GM19193 (cell line): ENCODE results near the gene CD99.
A peak's percentile ranks its signal among the peaks of the same experiment; 100 is the strongest.

Experiments used
- POLR2A ChIP-seq: IDR thresholded peaks from 4 replicates; pipeline ENCODE4 v1.6.1; 2011; ENCODE audit not compliant: insufficient read depth, insufficient read length; ENCODE audit errors: extremely low read depth

Gene CD99

DNA sequence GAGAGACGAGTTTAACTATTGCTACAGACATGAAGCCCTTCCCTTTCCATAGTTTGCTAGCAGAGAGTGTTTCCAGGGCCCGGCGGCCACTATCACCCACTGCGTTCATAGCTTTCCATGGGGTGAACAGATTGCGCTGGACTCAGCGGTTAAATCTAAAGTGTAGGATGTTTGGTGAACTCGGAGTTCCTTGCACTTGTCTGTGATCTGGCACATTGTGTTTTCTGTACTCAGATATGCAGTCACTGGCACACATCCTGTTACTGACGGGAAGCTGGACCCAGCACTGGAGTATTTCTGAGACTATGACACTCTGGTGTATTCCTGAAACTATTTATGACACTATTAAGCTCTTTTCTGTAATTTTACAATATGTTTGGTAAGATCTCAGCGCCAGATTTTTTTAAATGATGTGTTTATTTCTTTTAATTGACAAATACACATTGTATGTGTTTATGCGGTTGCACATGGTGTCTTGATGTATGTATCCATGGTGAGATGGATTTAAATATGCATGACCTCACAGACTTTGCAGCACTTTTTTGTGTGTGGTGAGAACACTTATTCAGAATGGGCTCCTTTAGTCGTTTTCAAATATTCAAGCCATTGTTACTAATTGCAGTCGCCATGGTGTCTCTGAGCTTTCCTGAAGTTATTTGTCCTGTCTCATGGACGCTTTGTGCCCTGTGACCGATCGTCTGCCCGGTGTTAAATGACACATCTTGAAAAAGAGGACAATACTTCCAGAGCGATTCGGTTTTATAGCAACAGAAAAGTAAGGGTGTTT, 14.1 kb downstream of the CD99 start:
- TF ChIP-seq POLR2A = no peak

DNA sequence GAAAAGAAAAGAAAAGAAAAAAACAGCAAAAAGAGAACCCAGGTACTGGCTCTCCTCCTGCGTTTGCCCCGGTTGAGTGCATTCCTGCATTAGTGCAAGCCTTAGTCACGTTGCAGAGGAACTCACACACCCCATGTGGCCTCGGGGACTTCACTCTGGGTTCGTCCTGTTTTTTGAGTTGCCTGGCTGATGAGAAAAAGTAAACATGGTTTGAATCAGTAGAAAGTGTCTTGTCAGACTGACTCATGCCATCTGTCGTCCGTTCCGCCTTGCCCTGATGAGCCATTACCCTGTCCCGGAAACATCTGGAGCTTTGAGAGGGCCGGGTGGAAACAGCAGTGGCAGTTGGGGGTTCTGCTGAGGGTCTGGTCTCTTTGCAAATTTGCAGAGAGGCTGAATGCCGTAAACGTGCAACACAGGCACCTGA, 16.3 kb downstream of the CD99 start:
- TF ChIP-seq POLR2A = peak; percentile 27

DNA sequence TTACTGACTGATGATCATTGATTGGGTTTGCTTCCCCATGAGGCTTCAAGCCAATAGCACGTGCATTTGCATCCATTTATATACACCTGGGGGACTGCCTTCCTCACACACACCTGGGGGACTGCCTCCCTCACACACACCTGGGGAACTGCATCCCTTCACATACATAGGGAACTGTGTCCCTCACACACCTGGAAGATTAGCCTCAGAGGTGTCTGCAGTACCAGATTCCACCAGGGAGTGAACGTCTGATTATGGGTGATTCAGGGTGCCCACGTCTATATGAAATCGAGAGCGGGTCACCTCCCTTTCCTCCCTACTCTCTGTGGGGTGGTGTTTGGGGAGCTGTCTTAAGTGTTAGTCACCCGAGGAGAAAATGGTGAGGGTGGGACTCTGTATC, 16.9 kb downstream of the CD99 start:
- no peak for TF ChIP-seq POLR2A

DNA sequence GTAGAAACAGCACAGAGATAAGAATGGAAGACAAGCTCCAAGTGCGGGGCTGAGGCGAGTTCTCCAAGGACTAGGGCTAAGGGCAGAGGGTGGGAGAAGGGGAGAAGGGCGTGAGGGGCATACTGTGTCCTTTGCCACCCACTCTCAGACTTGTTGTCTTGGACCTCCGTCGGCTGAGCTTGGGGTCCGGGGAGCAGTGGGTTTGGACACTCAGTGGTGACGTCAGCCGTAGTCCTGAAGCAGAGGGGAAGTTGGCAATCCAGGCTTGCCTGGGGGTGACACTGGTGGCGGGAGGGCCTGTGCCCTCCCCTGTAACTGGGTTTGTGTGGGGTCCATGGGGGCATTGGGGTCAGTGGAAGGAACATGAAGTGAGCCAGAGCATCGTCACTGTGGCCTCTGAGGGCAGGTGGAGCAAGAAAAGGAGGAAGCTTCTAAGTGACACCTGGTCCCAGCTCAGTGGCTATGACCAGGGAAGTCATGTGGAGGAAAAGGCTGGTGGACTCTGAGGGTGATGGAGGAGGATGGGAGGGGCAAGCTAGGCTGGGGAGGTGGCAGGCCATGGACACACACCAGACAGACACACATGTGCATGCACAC, 17.6 kb downstream of the CD99 start:
- no peak for TF ChIP-seq POLR2A

DNA sequence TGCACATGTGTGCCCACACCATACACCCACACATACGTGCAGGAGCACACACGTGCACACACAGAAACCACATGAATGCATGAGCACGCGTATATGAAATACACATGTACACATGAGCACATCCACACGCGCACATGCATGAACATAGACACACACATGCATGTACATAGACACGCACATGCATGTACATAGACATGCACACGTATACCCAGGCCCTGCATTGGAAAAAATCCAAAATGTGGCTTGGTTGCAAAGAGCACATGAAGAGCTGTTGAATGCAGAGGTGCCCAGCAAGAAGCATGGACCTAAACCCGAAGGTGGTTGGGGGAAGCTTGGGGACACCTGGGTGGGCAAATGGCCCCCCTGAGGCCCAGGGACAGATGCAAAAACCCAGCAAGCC, 18.5 kb downstream of the CD99 start:
- TF ChIP-seq POLR2A = no peak

DNA sequence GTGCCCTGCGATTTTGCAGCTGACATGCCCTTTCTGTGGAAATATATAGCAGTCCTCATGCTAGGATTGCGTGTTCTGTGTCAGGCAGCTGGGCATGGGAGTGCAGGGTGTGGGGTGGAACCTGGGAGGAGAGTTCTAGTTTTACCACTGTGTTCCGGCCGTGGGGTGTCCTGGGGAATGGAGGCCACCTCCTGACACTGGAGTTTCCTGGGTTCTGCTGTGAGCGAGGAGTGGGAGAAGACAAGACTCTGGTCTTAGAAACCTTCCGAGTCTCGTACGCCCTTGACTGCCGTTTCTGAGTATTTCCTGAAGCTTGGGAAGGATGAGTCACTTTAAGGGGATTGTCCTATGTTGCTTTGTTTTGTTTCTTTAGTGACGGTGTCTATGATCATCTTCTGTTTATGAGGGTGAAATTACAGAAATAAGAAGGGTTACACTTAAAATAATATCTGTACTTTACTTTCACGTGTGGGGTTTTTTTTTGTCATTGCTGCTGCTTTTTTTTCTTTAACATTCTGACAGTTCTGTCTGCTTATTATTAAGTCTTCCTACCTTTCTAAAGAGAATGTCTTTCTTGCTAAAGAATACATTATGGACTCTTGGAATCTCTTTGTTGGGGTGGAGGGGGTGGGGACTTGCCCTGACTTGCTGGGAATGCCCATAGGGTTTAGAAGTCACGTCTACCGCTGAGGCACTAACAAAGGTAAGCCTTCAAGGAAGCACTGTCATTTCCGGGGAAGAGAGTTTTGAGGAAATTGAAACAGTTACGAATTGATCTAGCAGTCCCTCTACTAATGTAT, 19.1 kb downstream of the CD99 start:
- no peak for TF ChIP-seq POLR2A

DNA sequence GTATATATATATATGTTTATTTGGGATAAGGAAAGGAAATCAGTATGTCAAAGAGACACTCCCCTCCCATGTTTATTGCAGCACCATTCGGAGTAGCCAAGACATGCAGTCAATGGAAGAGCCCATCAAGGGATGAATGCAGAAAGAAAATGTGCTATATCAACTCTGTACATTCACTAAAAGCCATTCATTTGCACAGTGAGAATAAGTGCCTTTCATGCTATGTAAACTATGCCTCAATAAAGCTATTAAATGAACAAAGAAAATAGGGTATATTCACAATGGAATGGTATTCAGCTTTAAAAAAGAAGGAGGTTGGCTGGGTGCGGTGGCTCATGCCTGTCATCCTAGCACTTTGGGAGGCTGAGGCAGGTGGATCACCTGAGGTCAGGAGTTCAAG, 20.3 kb downstream of the CD99 start:
- no peak for TF ChIP-seq POLR2A

DNA sequence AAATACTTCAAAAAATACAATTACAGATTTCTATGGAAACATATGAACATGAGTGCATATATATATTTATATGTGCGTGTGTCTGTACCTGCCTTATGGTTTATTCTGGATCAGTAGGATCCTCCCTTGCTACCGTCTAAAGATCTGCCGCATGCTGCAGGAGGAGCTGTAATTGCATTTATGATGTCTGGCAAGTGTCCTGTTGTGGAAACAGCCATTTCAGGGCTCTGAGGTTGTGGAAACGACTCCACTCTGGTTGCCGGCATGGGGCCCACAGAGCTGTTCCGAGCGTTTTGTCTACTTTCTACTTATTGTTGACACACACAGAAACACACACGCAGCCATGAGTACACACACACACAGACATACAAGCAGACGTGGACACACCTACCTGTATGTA, 21.3 kb downstream of the CD99 start:
- no peak for TF ChIP-seq POLR2A

DNA sequence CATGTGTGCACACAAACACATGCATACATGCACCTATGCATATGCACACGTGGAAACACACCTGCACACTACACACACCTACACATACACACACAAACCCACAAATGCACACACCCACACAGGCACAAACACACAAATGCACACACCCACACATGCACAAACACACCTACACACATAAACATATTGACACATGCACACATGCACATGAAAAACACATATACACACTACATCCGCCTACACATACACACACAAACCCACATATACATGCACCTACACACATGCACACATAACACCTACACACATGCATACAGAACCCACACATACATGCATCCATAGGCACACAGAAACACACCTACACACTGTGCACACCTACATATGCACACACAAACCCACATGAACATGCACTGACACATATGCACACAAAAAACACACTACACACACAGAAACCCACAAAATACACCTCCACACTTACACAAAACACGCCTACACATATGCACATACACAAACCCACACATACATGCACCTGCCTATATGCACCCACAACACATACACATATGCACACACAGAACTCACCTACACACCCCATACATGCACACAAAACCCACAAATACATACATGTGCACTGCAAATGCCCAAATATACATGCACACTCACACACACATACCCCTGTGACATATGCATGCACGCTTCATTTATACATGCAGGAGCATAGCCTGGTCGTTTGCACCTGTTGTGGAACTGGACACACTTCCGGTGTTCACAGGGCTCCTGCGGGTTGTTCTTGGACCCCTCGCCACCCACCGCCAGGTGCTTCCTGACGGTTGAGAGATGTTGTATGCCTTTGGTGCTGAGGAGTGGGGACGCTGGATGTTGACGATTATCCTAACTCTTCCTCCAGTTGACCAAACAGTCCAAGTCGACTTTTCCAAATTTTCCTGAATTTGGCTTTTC, 22.1 kb downstream of the CD99 start:
- no peak for TF ChIP-seq POLR2A

DNA sequence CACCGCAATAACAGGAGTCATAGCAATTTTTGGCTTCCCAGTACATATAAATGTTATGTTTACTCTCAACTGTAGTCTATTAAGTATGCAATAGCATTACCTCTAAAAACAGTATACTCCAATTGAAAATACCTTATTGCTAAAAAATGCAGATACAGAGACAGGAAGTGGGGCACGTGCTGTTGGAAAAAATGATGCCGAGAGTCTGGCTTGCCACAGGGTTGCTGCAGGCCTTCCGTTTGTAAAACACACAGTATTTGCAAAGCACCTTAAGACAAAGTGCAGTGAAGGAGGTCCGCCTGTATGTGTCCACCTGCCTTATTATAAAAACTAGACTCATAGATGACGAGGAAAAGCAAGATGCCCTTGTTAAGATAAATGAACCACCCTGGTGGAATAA, 23.5 kb downstream of the CD99 start:
- no peak for TF ChIP-seq POLR2A

DNA sequence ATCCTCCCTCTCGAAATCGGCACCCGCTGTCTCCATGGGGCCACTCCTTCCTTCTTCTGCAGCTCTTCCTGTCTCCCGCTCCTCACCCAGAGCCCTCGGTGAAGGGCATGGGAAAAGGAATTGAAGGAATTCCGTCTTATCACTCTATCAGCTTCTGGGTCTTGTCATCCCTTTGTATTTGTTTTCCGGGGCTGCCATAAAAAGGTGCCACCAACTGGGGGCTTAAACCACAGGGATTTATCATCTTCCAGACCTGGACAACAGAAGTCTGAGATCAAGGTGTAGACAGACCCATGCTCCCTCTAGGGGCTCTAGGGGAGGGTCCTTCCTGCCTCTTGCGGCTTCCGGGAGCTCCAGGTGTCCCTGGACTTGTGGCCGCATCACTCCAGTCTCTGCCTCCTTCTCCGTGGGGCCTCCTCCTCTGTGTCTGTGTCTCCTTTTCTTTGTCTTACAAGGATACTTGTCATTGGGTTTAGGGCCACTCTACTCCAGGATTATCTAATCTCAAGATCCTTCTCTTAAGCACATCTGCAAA, 24.0 kb downstream of the CD99 start:
- no peak for TF ChIP-seq POLR2A

DNA sequence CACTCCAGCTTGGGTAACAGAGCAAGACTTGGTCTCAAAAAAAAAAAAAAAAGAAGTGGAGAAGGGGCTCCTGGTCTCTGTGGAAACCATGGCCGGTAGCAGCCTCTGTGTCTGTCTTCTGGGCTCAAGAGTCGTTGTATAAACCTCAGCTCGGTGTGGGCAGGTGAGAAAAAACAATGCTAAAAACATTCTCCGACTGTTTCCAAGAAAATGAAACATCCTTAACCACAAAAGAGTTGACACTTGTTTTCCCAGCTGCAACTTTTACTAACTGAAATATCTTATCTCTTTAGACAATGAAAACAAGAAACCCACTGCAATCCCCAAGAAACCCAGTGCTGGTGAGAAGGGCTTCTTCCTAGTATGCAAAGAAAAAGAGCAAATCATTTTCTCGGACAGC, 26.2 kb downstream of the CD99 start:
- no peak for TF ChIP-seq POLR2A

DNA sequence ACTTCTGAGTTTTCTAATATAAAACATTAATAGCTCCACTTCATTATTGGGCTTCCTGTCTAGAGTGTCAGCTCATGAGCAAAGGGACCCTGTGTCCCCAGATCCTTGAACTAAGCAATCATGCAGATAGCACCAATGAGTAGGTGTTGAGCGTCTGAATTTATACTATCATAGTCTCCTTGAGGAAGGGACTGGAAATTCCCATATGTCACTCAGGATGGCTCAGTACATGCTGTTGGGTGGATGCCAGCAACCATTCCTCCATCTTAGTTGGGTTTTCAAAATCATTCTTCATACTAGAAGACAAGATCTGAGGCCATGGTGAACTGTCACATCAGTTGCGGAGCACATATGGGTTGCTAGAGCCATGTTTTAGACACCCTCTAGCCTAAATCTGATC, 27.7 kb downstream of the CD99 start:
- TF ChIP-seq POLR2A = no peak

DNA sequence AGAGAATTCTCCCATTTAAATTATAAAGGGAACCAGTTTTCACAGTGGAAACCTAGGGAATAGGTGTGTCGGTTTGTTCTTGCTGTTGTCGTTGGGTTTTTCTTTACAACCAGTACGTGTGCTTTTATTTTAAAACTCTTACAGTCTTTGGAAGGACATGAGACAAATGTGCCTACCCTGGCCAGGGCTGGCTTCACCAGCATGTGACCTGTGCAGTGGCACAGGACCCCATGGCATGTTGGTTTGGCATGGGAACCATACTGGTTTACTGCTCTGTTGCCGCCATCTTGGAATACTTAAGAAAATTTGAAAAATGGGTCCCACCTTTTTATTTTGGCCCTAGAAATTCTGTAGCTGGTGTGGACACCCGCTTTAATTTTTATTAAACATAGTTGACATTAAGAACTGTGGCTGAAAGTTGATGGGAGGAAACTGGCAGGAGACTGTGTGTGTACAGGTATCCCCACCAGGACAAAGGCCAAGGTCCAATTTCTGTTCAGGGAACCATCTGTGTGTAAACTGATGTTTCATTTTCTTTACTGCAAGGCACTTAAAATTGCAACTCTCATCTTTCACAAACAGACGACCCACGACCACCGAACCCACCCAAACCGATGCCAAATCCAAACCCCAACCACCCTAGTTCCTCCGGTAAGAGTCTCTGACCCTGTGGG, 28.8 kb downstream of the CD99 start:
- no peak for TF ChIP-seq POLR2A
